DOHH2 (cell line): ENCODE data around the gene C4orf51.

Experiments used
- CTCF ChIP-seq: fragments of 200-600 bp; sonication (generic); IDR thresholded peaks from one replicate; pipeline ENCODE4 v1.5.1; 2014; ENCODE audit warnings: antibody characterized with exemption, mild to moderate bottlenecking, low read depth, low read length; ENCODE audit not compliant: poor library complexity, severe bottlenecking
- EZH2phosphoT487 ChIP-seq: fragments of 200-600 bp; sonication (generic); IDR thresholded peaks from 2 replicates; pipeline ENCODE4 v1.6.1; 2017; ENCODE audit warnings: borderline replicate concordance, mild to moderate bottlenecking, antibody characterized with exemption, low read length, moderate library complexity, mixed read lengths

DNA sequence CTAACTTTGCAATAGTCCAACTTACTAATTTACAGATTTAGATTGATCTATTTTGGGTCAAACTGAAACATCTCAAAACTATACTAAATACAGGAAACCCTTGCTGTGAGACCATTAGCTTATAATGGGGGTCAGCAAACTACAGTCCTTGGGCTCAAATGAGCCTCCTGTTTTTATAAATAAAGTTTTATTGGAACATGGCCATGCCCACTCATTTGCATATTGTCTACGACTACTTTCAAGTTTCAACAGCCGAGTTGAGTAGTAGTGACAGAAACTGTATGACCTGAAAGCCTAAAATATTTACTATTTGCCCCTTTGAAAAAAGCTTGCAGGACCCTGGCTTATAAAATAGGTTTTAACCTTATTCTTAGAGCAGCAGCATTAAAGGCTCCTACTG is 92.4 kb downstream of the C4orf51 start:
- TF ChIP-seq EZH2phosphoT487 (no peak), CTCF (no peak)
